GM12874 (cell line): ENCODE measurements around the gene CGGBP1.

ENCODE experiments used
- TF ChIP-seq, protein P1 (sequence below): IDR thresholded peaks from 2 replicates; pipeline ENCODE4 v1.5.1; 2011; ENCODE audit warnings: low read depth, mild to moderate bottlenecking, control low read depth, low read length, moderate library complexity; ENCODE audit not compliant: insufficient read depth

The CGGBP1 gene

DNA sequence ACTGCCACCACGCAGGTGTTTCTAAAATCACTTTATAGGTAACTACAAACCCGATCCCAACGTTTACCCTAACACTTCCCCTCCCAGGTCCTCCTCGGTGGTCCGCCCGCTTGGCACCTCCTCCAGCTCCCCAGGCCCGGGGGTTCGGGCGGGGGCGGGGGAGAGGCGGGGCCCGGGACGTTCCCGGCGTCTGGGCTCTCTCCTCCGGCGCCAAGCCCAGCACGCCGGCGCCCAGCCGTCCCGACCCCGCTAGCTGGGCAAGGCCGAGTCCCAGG is 562 bp downstream of the CGGBP1 start:
- TF ChIP-seq, protein P1, sequence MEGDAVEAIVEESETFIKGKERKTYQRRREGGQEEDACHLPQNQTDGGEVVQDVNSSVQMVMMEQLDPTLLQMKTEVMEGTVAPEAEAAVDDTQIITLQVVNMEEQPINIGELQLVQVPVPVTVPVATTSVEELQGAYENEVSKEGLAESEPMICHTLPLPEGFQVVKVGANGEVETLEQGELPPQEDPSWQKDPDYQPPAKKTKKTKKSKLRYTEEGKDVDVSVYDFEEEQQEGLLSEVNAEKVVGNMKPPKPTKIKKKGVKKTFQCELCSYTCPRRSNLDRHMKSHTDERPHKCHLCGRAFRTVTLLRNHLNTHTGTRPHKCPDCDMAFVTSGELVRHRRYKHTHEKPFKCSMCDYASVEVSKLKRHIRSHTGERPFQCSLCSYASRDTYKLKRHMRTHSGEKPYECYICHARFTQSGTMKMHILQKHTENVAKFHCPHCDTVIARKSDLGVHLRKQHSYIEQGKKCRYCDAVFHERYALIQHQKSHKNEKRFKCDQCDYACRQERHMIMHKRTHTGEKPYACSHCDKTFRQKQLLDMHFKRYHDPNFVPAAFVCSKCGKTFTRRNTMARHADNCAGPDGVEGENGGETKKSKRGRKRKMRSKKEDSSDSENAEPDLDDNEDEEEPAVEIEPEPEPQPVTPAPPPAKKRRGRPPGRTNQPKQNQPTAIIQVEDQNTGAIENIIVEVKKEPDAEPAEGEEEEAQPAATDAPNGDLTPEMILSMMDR: no peak

DNA sequence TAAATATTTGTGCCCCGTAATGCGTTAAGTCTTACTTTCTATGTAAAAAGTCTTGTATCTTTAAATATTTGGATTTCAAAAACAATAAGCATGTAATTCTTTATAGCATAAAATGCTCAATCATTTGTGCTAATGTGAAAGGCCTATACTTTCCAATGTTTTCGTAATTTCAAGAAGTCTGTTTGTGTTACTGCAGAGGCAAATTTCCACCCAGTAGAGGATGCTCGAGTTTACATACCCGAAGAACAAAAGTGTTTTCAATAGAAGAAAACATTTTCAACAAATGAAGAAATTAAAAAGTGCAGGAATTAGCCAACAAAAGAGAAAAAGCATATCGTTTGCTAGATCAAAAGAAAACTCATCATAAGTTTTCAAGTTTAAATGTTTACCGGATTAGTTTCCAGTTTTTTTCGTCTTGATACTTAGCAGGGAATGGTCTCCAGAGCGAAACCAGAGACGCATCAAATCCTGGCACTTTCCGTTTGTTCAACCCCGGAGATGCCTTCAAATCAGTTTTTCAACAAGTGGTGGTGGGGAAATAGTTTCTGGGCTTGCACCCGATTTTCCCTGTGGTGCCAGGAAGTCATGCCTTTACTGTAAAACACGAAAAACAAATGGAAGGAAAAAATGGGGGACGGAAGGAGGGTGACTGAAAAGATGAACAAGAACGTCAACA is 1.0 kb downstream of the CGGBP1 start:
- TF ChIP-seq, protein P1: no peak

DNA sequence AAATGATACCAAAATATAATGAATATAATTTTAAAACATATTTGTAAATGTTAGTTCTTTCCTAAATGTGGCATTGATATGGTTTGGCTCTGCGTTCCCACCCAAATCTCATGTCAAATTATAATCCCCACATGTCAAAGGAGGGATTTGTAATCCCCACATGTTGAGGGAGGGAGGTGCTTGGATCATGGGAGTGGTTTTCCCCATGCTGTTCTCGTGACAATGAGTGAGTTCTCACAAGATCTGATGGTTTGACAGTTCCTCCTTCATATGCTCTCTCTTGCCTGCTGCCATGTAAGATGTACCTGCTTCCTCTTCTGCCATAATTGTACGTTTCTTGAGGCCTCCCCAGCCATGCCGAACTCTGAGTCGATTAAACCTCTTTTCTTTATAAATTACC is 12.0 kb downstream of the CGGBP1 start:
- TF ChIP-seq, protein P1: no peak

DNA sequence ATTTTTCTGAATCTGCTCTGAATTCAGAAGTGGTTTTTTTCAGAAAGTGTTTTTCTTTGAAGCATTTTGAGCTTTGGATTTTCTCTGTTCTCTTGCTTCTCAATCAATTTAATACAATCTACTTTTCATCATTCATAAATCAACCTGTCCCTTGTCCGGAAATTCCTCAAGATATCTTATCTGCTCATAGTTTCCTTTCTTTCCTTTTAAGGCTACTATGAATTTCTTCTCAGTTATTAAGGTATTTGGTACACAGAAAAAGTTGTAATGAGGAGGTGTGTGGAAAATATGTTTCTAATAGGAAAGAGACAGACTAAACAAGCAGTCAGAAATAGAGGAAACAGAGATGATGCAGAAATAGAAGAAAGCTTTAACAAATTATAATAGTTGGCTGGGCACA is 14.4 kb downstream of the CGGBP1 start:
- TF ChIP-seq, protein P1: no peak

DNA sequence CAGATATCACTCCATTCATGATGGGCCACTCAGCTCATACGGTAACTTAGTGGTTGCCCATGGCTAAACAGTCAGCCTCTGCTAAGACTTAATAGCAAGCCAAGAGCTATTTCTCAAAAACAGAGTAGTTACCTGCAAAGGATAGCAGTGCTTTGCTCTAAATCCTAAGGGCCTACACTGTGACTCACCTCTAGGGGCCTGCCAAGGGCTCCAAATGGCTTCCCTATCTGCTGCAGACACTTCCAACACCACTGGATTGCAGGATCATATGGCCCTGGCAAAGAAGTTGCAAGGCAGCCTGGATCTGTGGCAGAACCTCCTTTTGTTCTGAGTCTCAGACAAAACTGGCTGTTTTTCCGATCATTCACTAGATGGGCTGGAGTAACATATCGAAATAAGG is 17.8 kb downstream of the CGGBP1 start:
- TF ChIP-seq, protein P1: no peak

DNA sequence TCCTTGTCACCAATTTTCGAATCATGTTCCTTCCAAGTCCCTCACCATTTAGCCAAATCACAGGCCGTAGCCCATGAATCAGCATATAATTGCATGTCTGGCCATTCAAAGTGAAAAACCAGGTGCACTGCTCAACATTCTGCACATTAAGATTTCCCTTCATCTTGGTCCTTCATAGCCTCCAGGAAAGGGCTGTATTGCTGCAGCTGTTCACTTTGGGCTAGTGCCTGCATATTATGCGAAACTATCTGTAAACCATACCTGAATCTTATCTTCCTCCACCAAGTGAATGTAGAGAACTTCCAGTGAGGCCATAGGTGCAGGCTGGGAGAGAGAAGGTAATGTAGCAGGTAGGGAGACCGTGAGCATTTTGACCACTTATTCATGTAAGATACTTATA is 18.3 kb downstream of the CGGBP1 start:
- TF ChIP-seq, protein P1: no peak

DNA sequence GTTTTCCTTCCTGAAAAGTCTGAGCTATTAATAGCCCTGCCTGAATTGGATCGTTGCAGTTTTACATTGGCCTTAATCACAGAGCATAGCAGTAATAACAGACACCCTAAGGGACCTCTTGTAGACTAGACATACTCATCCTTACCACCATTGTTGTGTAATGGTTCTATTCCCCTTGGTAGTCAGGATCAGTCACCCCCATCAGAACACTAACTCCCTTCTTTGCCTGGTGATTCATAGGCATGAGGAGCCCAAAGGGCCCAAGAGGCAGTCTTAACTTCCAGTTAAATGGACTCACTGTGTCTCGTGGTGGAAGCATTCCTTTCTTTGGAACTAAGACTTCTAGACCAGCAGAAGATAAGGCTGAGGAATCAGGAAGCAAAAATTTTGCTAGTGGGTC is 20.2 kb downstream of the CGGBP1 start:
- TF ChIP-seq, protein P1: no peak
